D721Med (cell line): ENCODE measurements around the gene PKD1L1.

ENCODE experiments used
- DNase-seq: peaks from one replicate; pipeline ENCODE4 v3.0.0; 2011; ENCODE audit warnings: low spot score; ENCODE audit not compliant: insufficient read length
- FAIRE-seq: peaks from 2 replicates; lab custom pipeline; 2011; peaks lifted over from hg19 to GRCh38; lab: Jason Lieb, UNC
- CTCF ChIP-seq: IDR thresholded peaks from 2 replicates; pipeline ENCODE4 v1.5.1; 2012; ENCODE audit warnings: mild to moderate bottlenecking, control low read depth; ENCODE audit not compliant: insufficient read depth; ENCODE audit errors: missing control alignments

The PKD1L1 gene

GRCh38 chr7:47808321-47808720, 139.9 kb downstream of the PKD1L1 start:
- no peak for TF ChIP-seq CTCF
- FAIRE-seq (no peak), DNase-seq (no peak)

GRCh38 chr7:47807756-47808155, 140.5 kb downstream of the PKD1L1 start:
- FAIRE-seq (no peak), DNase-seq (no peak)
- TF ChIP-seq CTCF = no peak

- FAIRE-seq = no peak
- no peak for DNase-seq
- no peak for TF ChIP-seq CTCF
Measured at GRCh38 chr7:47807126-47807525, 141.1 kb downstream of the PKD1L1 start.

- no peak for DNase-seq
- TF ChIP-seq CTCF = no peak
- no peak for FAIRE-seq
Measured at GRCh38 chr7:47806701-47807103, 141.6 kb downstream of the PKD1L1 start.

GRCh38 chr7:47804767-47805545, 143.3 kb downstream of the PKD1L1 start:
- no peak for DNase-seq
- FAIRE-seq = no peak
- TF ChIP-seq CTCF = no peak

- TF ChIP-seq CTCF = no peak
- DNase-seq (no peak), FAIRE-seq (no peak)
Measured at GRCh38 chr7:47803846-47804245, 144.4 kb downstream of the PKD1L1 start.

GRCh38 chr7:47803025-47803424, 145.2 kb downstream of the PKD1L1 start:
- DNase-seq (no peak), FAIRE-seq (no peak)

More at GRCh38 chr7:47803025-47803424, 145.2 kb downstream of the PKD1L1 start:
- TF ChIP-seq CTCF = no peak
